A673 (cell line): Measurements from ENCODE around the gene HRC.

Source experiments
- CTCF ChIP-seq: fragments of 300-800, 200-600 bp; sonication (generic); conservative IDR thresholded peaks from 2 replicates; pipeline ENCODE4 v1.5.1; 2017; ENCODE audit warnings: low read depth, mild to moderate bottlenecking, antibody characterized with exemption, low read length, moderate library complexity, mixed read lengths
- EZH2 ChIP-seq: fragments of 200-600 bp; sonication (generic); IDR thresholded peaks from 2 replicates; pipeline ENCODE4 v1.6.1; 2017; ENCODE audit warnings: borderline replicate concordance, low read depth, mild to moderate bottlenecking, mixed read lengths, antibody characterized with exemption, low read length; ENCODE audit not compliant: poor library complexity, severe bottlenecking

DNA sequence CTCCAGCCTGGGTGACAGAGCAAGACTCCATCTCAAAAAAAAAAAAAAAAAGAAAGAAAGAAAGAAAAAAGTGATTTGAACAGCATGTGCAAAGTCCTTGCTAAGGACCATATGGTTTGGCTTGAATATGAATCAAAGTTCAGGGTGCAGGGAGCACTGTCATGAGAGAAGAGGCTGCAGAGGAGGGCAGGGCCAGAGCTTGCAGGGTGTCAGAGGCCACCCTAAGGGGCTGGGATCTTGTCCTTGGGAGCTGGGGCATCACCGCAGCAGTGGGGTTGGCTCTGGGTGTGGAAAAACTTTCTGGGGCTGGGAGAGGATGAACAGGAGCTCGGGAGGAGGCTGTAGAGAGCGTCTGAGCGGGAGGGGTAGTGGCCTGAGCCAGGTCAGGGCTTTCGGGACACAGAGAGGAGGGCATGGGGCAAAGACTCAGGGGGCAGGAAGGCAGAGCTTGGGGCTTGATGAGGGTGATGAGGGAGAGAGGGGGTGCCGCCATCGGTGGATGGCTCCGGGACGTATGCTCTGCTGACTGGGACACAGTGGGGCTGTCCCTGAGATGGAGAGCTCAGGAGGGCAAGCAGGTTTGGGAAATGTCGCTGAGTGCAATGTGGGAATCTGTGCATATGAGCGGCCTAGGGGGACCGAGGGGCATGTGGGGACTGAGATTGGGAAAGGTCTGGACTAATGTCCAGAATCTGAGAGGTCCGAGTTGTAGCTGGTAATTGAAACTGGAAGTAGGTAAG, 5.4 kb upstream of the HRC start:
- no peak for TF ChIP-seq CTCF
- TF ChIP-seq EZH2 = no peak
